ENCODE results near the gene DYSF.

GRCh38 chr2:71540818-71541217, 87.5 kb downstream of the DYSF start:
- TF ChIP-seq RAD21 (IDR thresholded peaks at IDR 0.05; ENCODE audit: low read depth) (no peak), CREB1 (IDR thresholded peaks at IDR 0.05; ENCODE audit: low read depth) (no peak), CEBPB (IDR thresholded peaks at IDR 0.05) (no peak)
